H9 (cell line): Measurements from ENCODE around the gene FAM3C. TPM values are rescaled to one million over a fixed set of nuclear protein-coding genes. Genes with fewer than 3 reads are reported as not detected.

Experiments used
- DNase-seq: peaks from one replicate; pipeline ENCODE4 v3.0.0-alpha.2; 2017
- H2AFZ ChIP-seq: one replicate; pipeline ENCODE4 v1.6.1; 2013; ENCODE audit warnings: mild to moderate bottlenecking, low read length, control low read depth, moderate library complexity
- H2AK5ac ChIP-seq: 2 replicates; pipeline ENCODE4 v1.6.1; 2013; ENCODE audit warnings: low read length, control low read depth, mixed read lengths; ENCODE audit not compliant: insufficient read length
- H2BK120ac ChIP-seq: one replicate; pipeline ENCODE4 v1.6.1; 2013; ENCODE audit warnings: low read depth, mild to moderate bottlenecking, low read length, control low read depth, inconsistent platforms; ENCODE audit not compliant: poor library complexity, severe bottlenecking
- H2BK12ac ChIP-seq: 2 replicates; pipeline ENCODE4 v1.6.1; 2013; ENCODE audit warnings: low read length, control low read depth, mixed read lengths, low read depth; ENCODE audit not compliant: insufficient read length
- H2BK15ac ChIP-seq: 2 replicates; pipeline ENCODE4 v1.6.1; 2013; ENCODE audit warnings: low read depth, low read length, control low read depth
- H2BK20ac ChIP-seq: one replicate; pipeline ENCODE4 v1.6.1; 2013; ENCODE audit warnings: low read depth, mild to moderate bottlenecking, low read length, control low read depth, inconsistent platforms; ENCODE audit not compliant: poor library complexity, severe bottlenecking
- H2BK5ac ChIP-seq: 2 replicates; pipeline ENCODE4 v1.6.1; 2013; ENCODE audit warnings: low read length, control low read depth, mixed read lengths; ENCODE audit not compliant: insufficient read length
- H3K14ac ChIP-seq: 2 replicates; pipeline ENCODE4 v1.6.1; 2013; ENCODE audit warnings: low read length, control low read depth; ENCODE audit not compliant: insufficient read depth
- H3K18ac ChIP-seq: 2 replicates; pipeline ENCODE4 v1.6.1; 2013; ENCODE audit warnings: low read depth, mild to moderate bottlenecking, mixed read lengths, low read length, control low read depth; ENCODE audit not compliant: insufficient read length
- H3K23ac ChIP-seq: 2 replicates; pipeline ENCODE4 v1.6.1; 2013; ENCODE audit warnings: low read length, control low read depth, mixed read lengths, low read depth; ENCODE audit not compliant: insufficient read length
- H3K23me2 ChIP-seq: 2 replicates; pipeline ENCODE4 v1.6.1; 2013; ENCODE audit warnings: low read depth, mild to moderate bottlenecking, mixed read lengths, low read length, control low read depth; ENCODE audit not compliant: insufficient read length, poor library complexity, severe bottlenecking
- H3K27ac ChIP-seq: 2 replicates; pipeline ENCODE4 v1.5.1; 2013; ENCODE audit warnings: low read length, control low read depth, mixed read lengths, low read depth; ENCODE audit not compliant: insufficient read length
- H3K27me3 ChIP-seq: 2 replicates; pipeline ENCODE4 v1.6.1; 2013; ENCODE audit warnings: low read length, control low read depth, inconsistent platforms; ENCODE audit not compliant: insufficient read depth
- H3K4ac ChIP-seq: 2 replicates; pipeline ENCODE4 v1.6.1; 2013; ENCODE audit warnings: low read depth, mild to moderate bottlenecking, control low read depth, inconsistent platforms, low read length, moderate library complexity
- H3K4me1 ChIP-seq: 2 replicates; pipeline ENCODE4 v1.6.1; 2013; ENCODE audit warnings: low read length, control low read depth, inconsistent platforms; ENCODE audit not compliant: insufficient read depth
- H3K4me2 ChIP-seq: 2 replicates; pipeline ENCODE4 v1.6.1; 2013; ENCODE audit warnings: low read length, control low read depth, mixed read lengths; ENCODE audit not compliant: insufficient read length, insufficient read depth
- H3K56ac ChIP-seq: 2 replicates; pipeline ENCODE4 v1.6.1; 2013; ENCODE audit warnings: low read depth, mild to moderate bottlenecking, mixed read lengths, low read length, control low read depth; ENCODE audit not compliant: insufficient read length
- H3K79me1 ChIP-seq: 2 replicates; pipeline ENCODE4 v1.6.1; 2013; ENCODE audit warnings: low read depth, mild to moderate bottlenecking, moderate library complexity, low read length, control low read depth, inconsistent platforms; ENCODE audit not compliant: insufficient read depth, poor library complexity, severe bottlenecking
- H3K79me2 ChIP-seq: 2 replicates; pipeline ENCODE4 v1.6.1; 2013; ENCODE audit warnings: low read length, control low read depth, inconsistent platforms; ENCODE audit not compliant: insufficient read depth
- H3K9ac ChIP-seq: 2 replicates; pipeline ENCODE4 v1.6.1; 2013; ENCODE audit warnings: low read length, control low read depth, mixed read lengths; ENCODE audit not compliant: insufficient read length; ENCODE audit errors: extremely low read depth
- H3K9me3 ChIP-seq: one replicate; pipeline ENCODE4 v1.6.1; 2013; ENCODE audit warnings: low read depth, low read length, inconsistent platforms; ENCODE audit not compliant: control insufficient read depth
- H3T11ph ChIP-seq: one replicate; pipeline ENCODE4 v1.6.1; 2013; ENCODE audit warnings: mild to moderate bottlenecking, low read length, control low read depth, inconsistent platforms
- H4K20me1 ChIP-seq: one replicate; pipeline ENCODE4 v1.6.1; 2013; ENCODE audit not compliant: control insufficient read depth, insufficient read length, insufficient read depth
- H4K5ac ChIP-seq: 2 replicates; pipeline ENCODE4 v1.6.1; 2013; ENCODE audit warnings: low read depth, mild to moderate bottlenecking, mixed read lengths, low read length, control low read depth; ENCODE audit not compliant: insufficient read length
- H4K8ac ChIP-seq: replicated peaks from 2 replicates; pipeline ENCODE4 v1.6.1; 2013; ENCODE audit warnings: low read length, control low read depth, mixed read lengths, low read depth; ENCODE audit not compliant: insufficient read length
- H4K91ac ChIP-seq: 2 replicates; pipeline ENCODE4 v1.6.1; 2013; ENCODE audit warnings: low read depth, mild to moderate bottlenecking, moderate library complexity, mixed read lengths, low read length, control low read depth; ENCODE audit not compliant: insufficient read length
- H3K27ac Mint-ChIP-seq, 3 experiments: 2 replicates in 2 of 3; 3 replicates in 1 of 3; pipeline ENCODE4 v1.8.0; 2020 to 2021; ENCODE audit warnings: mixed read lengths in 3 of 3, mild to moderate bottlenecking in 1 of 3, moderate library complexity in 1 of 3
- H3K27me3 Mint-ChIP-seq: 2 replicates; pipeline ENCODE4 v1.8.0; 2021; ENCODE audit warnings: low read depth, mild to moderate bottlenecking, moderate library complexity, mixed read lengths
- H3K36me3 Mint-ChIP-seq, 3 experiments: 2 replicates in 2 of 3; 3 replicates in 1 of 3; pipeline ENCODE4 v1.8.0; 2020 to 2021; ENCODE audit warnings: low read depth in 3 of 3, mixed read lengths in 3 of 3; ENCODE audit not compliant: insufficient read depth in 1 of 3
- H3K4me1 Mint-ChIP-seq, 2 experiments: 2 replicates each; pipeline ENCODE4 v1.8.0; 2020; ENCODE audit warnings: mixed read lengths in 2 of 2
- H3K4me3 Mint-ChIP-seq, 2 experiments: 2 replicates in 1 of 2; 3 replicates in 1 of 2; pipeline ENCODE4 v1.8.0; 2020 to 2021; ENCODE audit warnings: mild to moderate bottlenecking in 2 of 2, mixed read lengths in 2 of 2, moderate library complexity in 1 of 2
- H3K9me3 Mint-ChIP-seq, 2 experiments: 2 replicates in 1 of 2; 3 replicates in 1 of 2; pipeline ENCODE4 v1.8.0; 2020; ENCODE audit warnings: mild to moderate bottlenecking in 2 of 2, mixed read lengths in 2 of 2, moderate library complexity in 1 of 2
- CTCF ChIP-seq: fragments of 200-600 bp; sonication (generic); conservative IDR thresholded peaks from 3 replicates; pipeline ENCODE4 v1.8.0; 2021; ENCODE audit warnings: antibody characterized with exemption, mild to moderate bottlenecking
- WGBS: extraction: QIAGEN DNeasy Blood & Tissue Kit; methylation state at CpG from one replicate; pipeline ENCODE4 v1.1.7; 2013; ENCODE audit warnings: missing lambda C conversion rate, low lambda C conversion rate, mixed read lengths; ENCODE audit not compliant: insufficient read length; ENCODE audit errors: extremely low coverage; 5-methylcytosine and 5-hydroxymethylcytosine counted together
- total RNA-seq: library from RNA; stranded (reverse); gene quantifications from 2 replicates; pipeline ENCODE4 v1.2.1, GENCODE V29; 2021

The FAM3C gene
- total RNA-seq, 1 experiment from 2014 or later, result 64.5 TPM

DNA sequence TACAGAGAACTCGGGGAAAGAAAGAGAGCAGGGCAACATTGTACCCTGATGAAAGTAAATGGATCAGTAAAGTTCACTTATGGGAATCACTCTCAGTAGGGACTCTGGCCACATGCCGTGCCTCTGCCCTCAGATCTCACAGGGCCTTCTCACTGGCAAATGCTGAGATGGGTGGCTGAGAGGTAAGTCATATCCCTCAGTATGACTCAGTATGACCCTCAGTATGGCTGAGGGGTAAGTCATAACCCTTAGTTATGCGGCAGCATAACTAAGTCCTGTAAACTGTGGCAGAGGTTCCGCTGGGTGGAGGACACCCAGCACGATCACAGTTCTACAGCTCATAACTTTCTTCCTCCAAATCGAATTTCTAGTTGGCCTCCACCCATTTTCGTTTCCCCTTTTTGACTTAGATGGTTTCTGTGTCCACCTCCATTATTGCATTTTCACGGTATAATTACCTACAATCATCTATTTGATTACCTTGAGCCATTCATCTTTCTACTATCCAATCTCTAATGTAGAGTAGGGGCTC lies 93.8 kb downstream of the FAM3C start:
- no peak overlapping the region for H3T11ph ChIP-seq
- H3K27me3 Mint-ChIP-seq, result no peaks in the 10 kb centered on the region
- no peak overlapping the region for H4K91ac ChIP-seq
- no peak overlapping the region for H2BK120ac ChIP-seq
- H2BK5ac ChIP-seq, result no peak overlapping the region
- H3K36me3 Mint-ChIP-seq, result no peaks in the 10 kb centered on the region
- H3K79me1 ChIP-seq, result no peaks in the 10 kb centered on the region
- H3K79me2 ChIP-seq, result no peaks in the 10 kb centered on the region
- H4K8ac ChIP-seq, result no peak overlapping the region
- no peak for TF ChIP-seq CTCF
- no peak overlapping the region for H3K14ac ChIP-seq
- no CpG with 5 or more reads among the region's 8 CpGs for WGBS
- H4K5ac ChIP-seq, result no peak overlapping the region
- no peak overlapping the region for H3K4ac ChIP-seq
- no peaks in the 10 kb centered on the region for H3K23me2 ChIP-seq
- H3K4me2 ChIP-seq, result no peak overlapping the region
- no peaks in the 10 kb centered on the region for H4K20me1 ChIP-seq
- H3K9me3 Mint-ChIP-seq, result no peaks in the 10 kb centered on the region
- no peak overlapping the region for H2BK15ac ChIP-seq
- no peak overlapping the region for H3K4me3 Mint-ChIP-seq
- no peak overlapping the region for H2AFZ ChIP-seq
- H3K18ac ChIP-seq, result no peak overlapping the region
- no peaks in the 10 kb centered on the region for H3K27me3 ChIP-seq
- no peak overlapping the region for H3K27ac ChIP-seq
- H2AK5ac ChIP-seq, result no peak overlapping the region
- H3K27ac Mint-ChIP-seq, result no peak overlapping the region
- no peak overlapping the region for H3K23ac ChIP-seq
- H3K9me3 ChIP-seq, result no peaks in the 10 kb centered on the region
- H3K56ac ChIP-seq, result no peak overlapping the region
- H3K4me1 Mint-ChIP-seq, result peaks cover 5% of the 10 kb centered on the region in 2 experiments
- H3K4me1 ChIP-seq, result no peaks in the 10 kb centered on the region
- no peak overlapping the region for H2BK12ac ChIP-seq
- H3K9ac ChIP-seq, result no peak overlapping the region
- no peak overlapping the region for H2BK20ac ChIP-seq
- DNase-seq, result no peak
